Measurements from ENCODE around the gene PPP3CB. TPM values are rescaled to one million over a fixed set of nuclear protein-coding genes. Genes with fewer than 3 reads are reported as not detected.
"Not testable (repeated sequence)": the region's sequence is repeated elsewhere in the genome, so short reads cannot be mapped to it uniquely, and the experiment has no call there.

The PPP3CB gene
- total RNA-seq, 2 experiments from 2014 or later = 48.0 to 48.5 TPM

DNA sequence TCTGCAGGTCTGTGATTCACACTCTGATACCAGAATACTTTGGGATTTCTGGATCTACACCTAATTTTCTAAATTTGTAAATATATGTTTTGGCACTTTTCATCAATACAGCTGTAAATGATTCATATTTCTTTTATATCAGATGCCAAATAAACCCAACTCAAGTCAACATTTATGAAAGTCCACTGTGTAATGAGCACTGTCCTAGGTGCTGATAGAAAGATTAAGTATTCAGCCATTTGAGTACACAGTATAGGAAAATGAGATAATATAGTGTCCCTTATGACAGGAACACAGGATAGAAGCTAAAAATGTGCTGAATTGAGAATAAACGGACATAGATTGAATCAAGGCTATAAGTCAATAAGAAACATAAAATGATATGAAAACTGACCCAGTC, 88.3 kb downstream of the PPP3CB start:
- Mint-ChIP-seq H3K9me3 (no peaks in the 10 kb centered on the region), H3K36me3 (ENCODE audit: low read depth) (peaks cover 28% of the 10 kb centered on the region), H3K4me3 (no peak overlapping the region), H3K27ac (no peak overlapping the region), H3K27me3 (no peaks in the 10 kb centered on the region), H3K4me1 (peaks cover 28% of the 10 kb centered on the region)
- CTCF ChIA-PET = no interaction called here
- POLR2A ChIA-PET = no interaction called here
- DNase-seq = no peak

DNA sequence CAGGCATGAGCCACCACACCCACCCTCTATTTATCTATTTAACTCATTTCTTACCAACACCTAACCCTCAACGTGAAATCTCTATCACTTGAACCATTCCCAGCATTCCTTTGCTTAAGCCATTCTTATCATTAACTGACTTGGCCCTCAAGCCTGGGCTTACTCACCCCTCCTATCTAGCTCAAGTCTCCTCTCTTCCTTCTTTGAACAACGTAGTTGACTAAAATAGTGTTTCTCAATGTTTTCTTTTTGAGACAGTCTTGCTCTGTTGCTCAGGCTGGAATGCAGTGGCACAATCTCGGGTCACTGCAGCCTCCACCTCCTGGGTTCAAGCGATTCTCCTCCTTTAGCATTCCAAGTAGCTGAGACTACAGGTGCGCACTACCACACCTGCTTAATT, 89.0 kb downstream of the PPP3CB start:
- peaks cover 23% of the 10 kb centered on the region for H3K4me1 Mint-ChIP-seq
- H3K9me3 Mint-ChIP-seq = no peaks in the 10 kb centered on the region
- H3K27ac Mint-ChIP-seq = no peak overlapping the region
- H3K4me3 Mint-ChIP-seq = no peak overlapping the region
- H3K27me3 Mint-ChIP-seq = no peaks in the 10 kb centered on the region
- DNase-seq = no peak
- ChIA-PET CTCF (no interaction called here), POLR2A (no interaction called here)
- peaks cover 28% of the 10 kb centered on the region for H3K36me3 Mint-ChIP-seq (ENCODE audit: low read depth)

DNA sequence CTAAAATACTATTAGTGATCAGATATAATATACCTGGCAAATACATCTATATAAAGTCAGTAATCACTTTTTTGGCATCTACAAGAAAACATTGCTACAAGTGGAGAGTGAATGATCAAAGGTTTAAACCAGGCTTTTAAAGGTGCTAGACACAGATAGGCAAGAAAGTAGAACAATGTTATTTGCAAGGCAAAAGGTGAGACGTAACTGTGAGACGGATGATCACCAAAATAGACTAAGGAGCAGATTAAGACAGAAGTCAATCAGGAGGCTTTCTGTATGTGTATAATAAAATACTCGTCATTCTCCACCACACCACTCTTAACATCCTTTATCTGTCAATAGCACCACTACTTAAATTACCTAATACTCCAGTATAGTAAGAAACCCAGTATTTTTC, 90.3 kb downstream of the PPP3CB start:
- no peaks in the 10 kb centered on the region for H3K27me3 Mint-ChIP-seq
- CTCF ChIA-PET = no interaction called here
- H3K27ac Mint-ChIP-seq = no peak overlapping the region
- no peaks in the 10 kb centered on the region for H3K9me3 Mint-ChIP-seq
- no peak for DNase-seq
- no peak overlapping the region for H3K4me3 Mint-ChIP-seq
- POLR2A ChIA-PET = no interaction called here
- peaks cover 22% of the 10 kb centered on the region for H3K36me3 Mint-ChIP-seq (ENCODE audit: low read depth)
- peaks cover 15% of the 10 kb centered on the region for H3K4me1 Mint-ChIP-seq

DNA sequence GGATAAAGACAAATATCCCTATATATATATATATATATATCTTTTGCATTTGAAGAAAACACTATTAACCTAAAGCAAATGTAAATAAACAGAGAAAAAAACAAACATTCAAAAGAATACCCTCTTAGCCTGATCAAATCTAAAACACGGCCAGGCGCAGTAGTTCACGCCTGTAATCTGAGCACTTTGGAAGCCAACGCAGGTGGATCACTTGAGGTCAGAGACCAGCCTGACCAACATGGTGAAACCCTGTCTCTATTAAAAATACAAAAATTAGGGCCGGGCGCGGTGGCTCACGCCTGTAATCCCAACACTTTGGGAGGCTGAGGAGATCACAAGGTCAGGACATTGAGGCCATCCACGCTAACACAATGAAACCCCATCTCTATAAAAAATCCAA, 91.1 kb downstream of the PPP3CB start:
- CTCF ChIA-PET = no interaction called here

DNA sequence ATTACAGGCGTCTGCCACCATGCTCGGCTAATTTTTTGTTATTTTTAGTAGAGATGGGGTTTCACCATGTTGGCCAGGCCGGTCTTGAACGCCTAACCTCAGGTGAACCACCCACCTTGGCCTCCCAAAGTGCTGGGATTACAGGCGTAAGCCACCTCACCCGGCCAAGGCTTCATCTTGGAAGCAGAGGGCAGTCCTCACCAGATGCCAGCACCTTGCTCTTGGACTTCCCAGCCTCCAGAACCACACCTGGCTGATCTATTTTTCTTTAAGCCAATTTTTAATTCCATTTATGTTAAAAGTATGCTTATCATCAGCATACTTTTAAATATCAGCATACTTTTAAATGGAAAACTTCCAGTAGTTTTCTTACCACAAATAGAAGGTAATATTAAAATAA, 94.2 kb downstream of the PPP3CB start:
- POLR2A ChIA-PET = interaction anchor here (0.6 kb wide), 1 partner anchor 8 kb away, joined by 3 read pairs; no protein-coding TSS in a partner anchor
- peaks cover 9% of the 10 kb centered on the region for H3K36me3 Mint-ChIP-seq (ENCODE audit: low read depth)

More for the DNA sequence above, 91.1 kb downstream of the PPP3CB start:
- Mint-ChIP-seq H3K4me1 (peaks cover 10% of the 10 kb centered on the region), H3K36me3 (ENCODE audit: low read depth) (peaks cover 16% of the 10 kb centered on the region), H3K4me3 (no peak overlapping the region), H3K27ac (no peak overlapping the region), H3K9me3 (no peaks in the 10 kb centered on the region), H3K27me3 (no peaks in the 10 kb centered on the region)
- POLR2A ChIA-PET = no interaction called here
- DNase-seq = no peak

DNA sequence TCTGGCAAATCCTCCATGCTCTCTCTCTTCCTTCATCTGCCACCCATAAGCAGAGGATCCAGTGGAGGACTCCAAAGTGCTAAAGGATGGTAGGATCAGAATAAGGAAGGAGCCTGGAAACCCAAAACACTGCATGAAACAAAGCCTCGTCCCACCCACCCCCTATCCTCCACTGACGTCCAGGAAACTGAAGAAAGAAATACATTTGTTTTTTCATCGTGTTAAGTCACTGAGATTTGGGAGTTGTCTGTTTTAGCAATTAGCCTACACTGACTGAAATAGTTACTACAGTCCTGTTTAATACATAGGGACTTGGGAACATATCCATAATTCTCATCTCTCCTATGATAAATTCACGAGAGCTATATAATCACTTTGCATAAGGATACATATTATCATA, 96.8 kb downstream of the PPP3CB start:
- no peak for DNase-seq
- Mint-ChIP-seq H3K4me3 (no peak overlapping the region), H3K4me1 (no peaks in the 10 kb centered on the region), H3K36me3 (ENCODE audit: low read depth) (peaks cover 24% of the 10 kb centered on the region), H3K27me3 (no peaks in the 10 kb centered on the region), H3K9me3 (no peaks in the 10 kb centered on the region), H3K27ac (no peak overlapping the region)
- CTCF ChIA-PET = no interaction called here
- POLR2A ChIA-PET = no interaction called here

More for the DNA sequence above, 94.2 kb downstream of the PPP3CB start:
- no peak overlapping the region for H3K4me3 Mint-ChIP-seq
- H3K27ac Mint-ChIP-seq = no peak overlapping the region
- H3K4me1 Mint-ChIP-seq = peaks cover 2% of the 10 kb centered on the region
- H3K9me3 Mint-ChIP-seq = no peaks in the 10 kb centered on the region
- H3K27me3 Mint-ChIP-seq = no peaks in the 10 kb centered on the region
- DNase-seq = no peak
- CTCF ChIA-PET = no interaction called here

DNA sequence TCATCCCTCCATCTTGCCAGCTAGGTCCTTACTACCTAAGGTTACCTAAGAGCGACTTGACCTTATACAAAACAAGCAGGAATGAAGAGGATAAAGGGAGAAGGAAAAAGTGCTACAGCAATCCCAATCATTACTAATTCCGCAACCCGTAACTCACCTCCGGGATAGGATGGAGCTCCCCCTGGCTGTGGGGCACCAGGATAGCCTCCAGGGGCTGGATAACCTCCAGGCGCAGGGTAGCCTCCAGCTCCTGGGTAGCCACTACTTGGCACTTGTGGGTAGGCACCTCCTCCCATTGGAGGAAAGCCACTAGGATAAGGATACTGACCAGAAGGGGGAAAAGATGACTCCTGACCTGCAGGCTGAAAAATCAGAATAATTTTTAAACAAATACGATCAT, 97.8 kb downstream of the PPP3CB start:
- H3K27ac Mint-ChIP-seq = no peak overlapping the region
- peaks cover 30% of the 10 kb centered on the region for H3K36me3 Mint-ChIP-seq (ENCODE audit: low read depth)
- CTCF ChIA-PET = no interaction called here
- no peaks in the 10 kb centered on the region for H3K4me1 Mint-ChIP-seq
- peaks cover 2% of the 10 kb centered on the region for H3K9me3 Mint-ChIP-seq
- POLR2A ChIA-PET = no interaction called here
- H3K27me3 Mint-ChIP-seq = no peaks in the 10 kb centered on the region
- H3K4me3 Mint-ChIP-seq = no peak overlapping the region
- no peak for DNase-seq

DNA sequence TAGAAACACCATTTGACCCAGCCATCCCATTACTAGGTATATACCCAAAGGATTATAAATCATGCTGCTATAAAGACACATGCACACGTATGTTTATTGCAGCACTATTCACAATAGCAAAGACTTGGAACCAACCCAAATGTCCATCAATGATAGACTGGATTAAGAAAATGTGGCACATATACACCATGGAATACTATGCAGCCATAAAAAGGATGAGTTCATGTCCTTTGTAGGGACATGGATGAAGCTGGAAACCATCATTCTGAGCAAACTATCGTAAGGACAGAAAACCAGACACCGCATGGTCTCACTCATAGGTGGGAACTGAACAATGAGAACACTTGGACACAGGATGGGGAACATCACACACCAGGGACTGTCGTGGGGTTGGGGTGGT, 101.5 kb downstream of the PPP3CB start:
- H3K9me3 Mint-ChIP-seq, H3K4me1 Mint-ChIP-seq, H3K27me3 Mint-ChIP-seq, POLR2A ChIA-PET, H3K4me3 Mint-ChIP-seq, H3K27ac Mint-ChIP-seq, CTCF ChIA-PET, DNase-seq: not testable (repeated sequence)
- peaks cover 49% of the 10 kb centered on the region for H3K36me3 Mint-ChIP-seq (ENCODE audit: low read depth)

DNA sequence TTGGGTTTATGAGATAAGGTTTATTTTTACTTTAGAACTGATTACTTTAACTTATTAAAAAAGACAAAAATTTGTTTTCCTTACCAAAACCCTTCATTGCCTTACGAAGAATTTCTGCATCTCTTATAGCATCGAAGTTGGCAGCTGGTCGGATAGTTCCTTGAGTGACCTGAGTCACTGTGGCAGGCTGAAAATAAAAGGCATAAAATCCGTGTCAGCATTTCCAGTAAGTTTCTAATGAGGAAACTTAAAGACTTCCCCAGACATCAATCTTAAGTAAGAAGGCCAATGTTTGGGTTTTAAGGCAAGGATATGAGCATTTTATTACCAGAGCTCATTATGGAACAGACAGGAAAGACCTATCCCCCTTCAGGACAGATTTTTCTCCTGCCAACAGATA, 107.6 kb downstream of the PPP3CB start:
- CTCF ChIA-PET = no interaction called here
- H3K9me3 Mint-ChIP-seq = no peaks in the 10 kb centered on the region
- H3K27ac Mint-ChIP-seq = no peak overlapping the region
- no peak overlapping the region for H3K4me3 Mint-ChIP-seq
- H3K36me3 Mint-ChIP-seq (ENCODE audit: low read depth) = peaks cover 53% of the 10 kb centered on the region
- no peaks in the 10 kb centered on the region for H3K27me3 Mint-ChIP-seq
- no peak for DNase-seq
- H3K4me1 Mint-ChIP-seq = no peaks in the 10 kb centered on the region
- POLR2A ChIA-PET = no interaction called here

DNA sequence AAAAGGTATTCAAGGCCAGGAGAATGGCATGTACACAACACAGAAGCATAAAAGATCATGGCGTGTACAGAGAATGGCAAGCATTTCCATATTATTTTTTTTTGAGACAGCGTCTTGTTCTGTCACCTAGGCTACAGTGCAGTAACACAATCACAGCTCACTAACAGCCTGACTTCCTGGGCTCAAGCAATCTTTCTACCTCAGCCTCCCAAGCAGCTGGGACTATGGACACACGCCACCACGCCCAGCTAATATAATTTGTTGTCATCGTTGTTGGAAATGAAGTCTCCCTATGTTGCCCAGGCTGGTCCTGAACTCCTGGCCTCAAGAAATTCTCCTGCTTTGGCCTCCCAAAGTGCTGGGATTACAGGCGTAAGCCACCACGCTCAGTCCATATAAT, 109.2 kb downstream of the PPP3CB start:
- Mint-ChIP-seq H3K4me1 (no peaks in the 10 kb centered on the region), H3K4me3 (no peak overlapping the region), H3K27ac (no peak overlapping the region), H3K27me3 (no peaks in the 10 kb centered on the region), H3K9me3 (no peaks in the 10 kb centered on the region), H3K36me3 (ENCODE audit: low read depth) (peaks cover 57% of the 10 kb centered on the region)
- DNase-seq = no peak
- ChIA-PET CTCF (no interaction called here), POLR2A (interaction anchor here (0.6 kb wide), 1 partner anchor 21 kb away, joined by 4 read pairs; no protein-coding TSS in a partner anchor)

Other genes with a start within 250 kb of the PPP3CB start
- gene DNAJC9, start 248.8 kb downstream of the PPP3CB start, total RNA-seq = 10 to 100 TPM; 54.8 to 63.6 TPM
- 10 to 100 TPM; 91.3 to 95.4 TPM for gene MRPS16, start 243.4 kb downstream of the PPP3CB start, total RNA-seq
- gene CFAP70, start 137.2 kb downstream of the PPP3CB start, total RNA-seq = under 1 TPM; 0.57 to 0.75 TPM
- 10 to 100 TPM; 78.6 to 83.0 TPM for gene ANXA7, start 82.0 kb downstream of the PPP3CB start, total RNA-seq
- 1 to 10 TPM; 3.4 TPM for gene MSS51, start 62.5 kb downstream of the PPP3CB start, total RNA-seq
- gene USP54, start 95.3 kb upstream of the PPP3CB start, total RNA-seq = 1 to 10 TPM; 2.6 to 2.7 TPM
- not detected for gene MYOZ1, start 145.4 kb upstream of the PPP3CB start, total RNA-seq
- gene SYNPO2L, start 160.0 kb upstream of the PPP3CB start, total RNA-seq = not detected
- gene AGAP5, start 202.1 kb upstream of the PPP3CB start, total RNA-seq = 10 to 100 TPM in 1 of 2 experiments, 1 to 10 TPM in 1; 8.9 to 10.2 TPM
- 10 to 100 TPM; 93.1 to 93.2 TPM for gene SEC24C, start 248.3 kb upstream of the PPP3CB start, total RNA-seq